ENCODE results near the gene PLCD3.

- TF ChIP-seq POLR2A (IDR thresholded peaks at IDR 0.05; ENCODE audit: low read depth, low read length) (no peak), RFX5 (IDR thresholded peaks at IDR 0.05; ENCODE audit: low read depth, low read length) (no peak)
Measured at GRCh38 chr17:45147581-45148182, 15.4 kb upstream of the PLCD3 start.
